H1 (cell line): Measurements from ENCODE around the gene DENND6B. TPM values are rescaled to one million over a fixed set of nuclear protein-coding genes. Genes with fewer than 3 reads are reported as not detected.

Experiments
- CTCF ChIA-PET: fragments of 300-600 bp; sonication (Branson Sonifier 250); formaldehyde crosslinking; loops from one replicate; lab custom pipeline; 2021; ENCODE audit not compliant: partially characterized antibody; lab: Charles Lee
- POLR2A ChIA-PET: fragments of 300-600 bp; sonication (Branson Sonifier 250); formaldehyde crosslinking; loops from one replicate; lab custom pipeline; 2021; ENCODE audit warnings: inconsistent platforms; ENCODE audit not compliant: partially characterized antibody; lab: Charles Lee
- DNase-seq, 2 experiments: peaks; one replicate each; pipeline versions ENCODE4 v3.0.0 to v3.0.0-alpha.2; 2010 to 2022; ENCODE audit warnings: low spot score in 2 of 2, low read depth in 1 of 2, mixed read lengths in 1 of 2
- FAIRE-seq: peaks from 2 replicates; lab custom pipeline; 2011; peaks lifted over from hg19 to GRCh38; lab: Jason Lieb, UNC
- H2AFZ ChIP-seq: 2 replicates; pipeline ENCODE4 v1.8.1; 2012; ENCODE audit warnings: low read length, inconsistent platforms
- H2AK5ac ChIP-seq: 2 replicates; pipeline ENCODE4 v1.6.1; 2013; ENCODE audit warnings: low read depth, low read length
- H2BK120ac ChIP-seq: replicated peaks from 2 replicates; pipeline ENCODE3; 2013; ENCODE audit warnings: low read depth, low read length, inconsistent platforms
- H2BK12ac ChIP-seq: 2 replicates; pipeline ENCODE4 v1.6.1; 2013; ENCODE audit warnings: low read depth, low read length
- H2BK15ac ChIP-seq: 2 replicates; pipeline ENCODE4 v1.6.1; 2013; ENCODE audit warnings: low read length
- H2BK20ac ChIP-seq: 2 replicates; pipeline ENCODE4 v1.6.1; 2013; ENCODE audit warnings: low read length
- H2BK5ac ChIP-seq: 2 replicates; pipeline ENCODE4 v1.6.1; 2013; ENCODE audit warnings: low read depth, low read length
- H3K14ac ChIP-seq: 2 replicates; pipeline ENCODE4 v1.6.1; 2013; ENCODE audit warnings: inconsistent platforms; ENCODE audit not compliant: insufficient read length
- H3K18ac ChIP-seq: 2 replicates; pipeline ENCODE4 v1.6.1; 2013; ENCODE audit warnings: low read length; ENCODE audit errors: extremely low read depth
- H3K23ac ChIP-seq: 2 replicates; pipeline ENCODE4 v1.6.1; 2013; ENCODE audit warnings: inconsistent platforms; ENCODE audit not compliant: insufficient read length
- H3K23me2 ChIP-seq: 2 replicates; pipeline ENCODE4 v1.6.1; 2013; ENCODE audit warnings: low read depth, low read length
- H3K27ac ChIP-seq: 2 replicates; pipeline ENCODE4 v1.6.1; 2011; ENCODE audit warnings: low read depth, low read length, inconsistent platforms
- H3K27me3 ChIP-seq, 4 experiments: replicated peaks in 1 of 4; 1 replicate in 1 of 4; 2 replicates in 3 of 4; pipeline versions ENCODE4 v1.6.1 to v1.8.1; 2011 to 2013; ENCODE audit warnings: low read length in 3 of 4, mild to moderate bottlenecking in 3 of 4, inconsistent platforms in 2 of 4, mixed read lengths in 2 of 4, moderate library complexity in 1 of 4; ENCODE audit not compliant: control insufficient read depth in 3 of 4, insufficient read depth in 3 of 4; ENCODE audit errors: extremely low read depth in 1 of 4
- H3K36me3 ChIP-seq, 4 experiments: 2 replicates each; pipeline versions ENCODE4 v1.6.1 to v1.8.1; 2011 to 2013; ENCODE audit warnings: mild to moderate bottlenecking in 4 of 4, low read length in 3 of 4, moderate library complexity in 2 of 4, control low read depth in 1 of 4, inconsistent platforms in 1 of 4; ENCODE audit not compliant: insufficient read depth in 4 of 4, control insufficient read depth in 2 of 4
- H3K4ac ChIP-seq: replicated peaks from 2 replicates; pipeline ENCODE3; 2013; ENCODE audit warnings: low read length, low read depth, mixed read lengths, inconsistent platforms; ENCODE audit not compliant: insufficient read length
- H3K4me1 ChIP-seq, 4 experiments: replicated peaks in 1 of 4; 1 replicate in 1 of 4; 2 replicates in 3 of 4; pipeline versions ENCODE4 v1.6.1 to v1.8.1; 2011 to 2013; ENCODE audit warnings: low read length in 3 of 4, inconsistent platforms in 2 of 4, mixed read lengths in 1 of 4; ENCODE audit not compliant: insufficient read depth in 4 of 4, control insufficient read depth in 3 of 4
- H3K4me2 ChIP-seq, 2 experiments: 2 replicates each; pipeline versions ENCODE4 v1.6.1 to v1.8.1; 2011 to 2013; ENCODE audit warnings: low read depth in 2 of 2, low read length in 2 of 2, control low read depth in 1 of 2, inconsistent platforms in 1 of 2, mild to moderate bottlenecking in 1 of 2; ENCODE audit not compliant: insufficient read depth in 1 of 2
- H3K4me3 ChIP-seq, 4 experiments: fragments of 200-600, 300-600 bp in 1 of 4; sonication (generic), shearing (Covaris generic), sonication (Bioruptor Twin) in 1 of 4; 2 replicates each; pipeline versions ENCODE4 v1.5.1 to v1.8.1; 2011 to 2016; ENCODE audit warnings: low read length in 4 of 4, low read depth in 3 of 4, control low read depth in 2 of 4, inconsistent platforms in 2 of 4, mild to moderate bottlenecking in 2 of 4, mixed read lengths in 1 of 4, moderate library complexity in 1 of 4; ENCODE audit not compliant: insufficient read depth in 2 of 4; ENCODE audit errors: extremely low read depth in 1 of 4
- H3K56ac ChIP-seq: replicated peaks from 2 replicates; pipeline ENCODE3; 2013; ENCODE audit warnings: low read depth, mild to moderate bottlenecking, mixed read lengths, low read length, inconsistent platforms; ENCODE audit not compliant: insufficient read length
- H3K79me1 ChIP-seq: 2 replicates; pipeline ENCODE4 v1.6.1; 2013; ENCODE audit warnings: low read depth, low read length, control low read depth
- H3K79me2 ChIP-seq, 2 experiments: 2 replicates each; pipeline versions ENCODE4 v1.6.1 to v1.8.1; 2012 to 2013; ENCODE audit warnings: low read length in 2 of 2, mild to moderate bottlenecking in 2 of 2, inconsistent platforms in 1 of 2; ENCODE audit not compliant: insufficient read depth in 2 of 2, control insufficient read depth in 1 of 2
- H3K9ac ChIP-seq, 4 experiments: replicated peaks in 1 of 4; 1 replicate in 1 of 4; 2 replicates in 3 of 4; pipeline versions ENCODE4 v1.6.1 to v1.8.1; 2011 to 2013; ENCODE audit warnings: low read depth in 3 of 4, low read length in 3 of 4, control low read depth in 2 of 4, mild to moderate bottlenecking in 2 of 4, moderate library complexity in 2 of 4, inconsistent platforms in 1 of 4; ENCODE audit errors: extremely low read depth in 1 of 4
- H3K9me3 ChIP-seq, 2 experiments: 2 replicates each; pipeline versions ENCODE4 v1.6.1 to v1.8.1; 2012 to 2013; ENCODE audit warnings: mild to moderate bottlenecking in 2 of 2, moderate library complexity in 2 of 2, control low read depth in 1 of 2, inconsistent platforms in 1 of 2, low read depth in 1 of 2, low read length in 1 of 2, mixed read lengths in 1 of 2; ENCODE audit not compliant: insufficient read depth in 2 of 2
- H4K20me1 ChIP-seq, 2 experiments: replicated peaks in 1 of 2; 2 replicates each; pipeline versions ENCODE3 to v1.8.1; 2011 to 2013; ENCODE audit warnings: inconsistent platforms in 2 of 2, low read length in 2 of 2, mild to moderate bottlenecking in 1 of 2; ENCODE audit not compliant: insufficient read depth in 2 of 2, control insufficient read depth in 1 of 2
- H4K5ac ChIP-seq: 2 replicates; pipeline ENCODE4 v1.6.1; 2013; ENCODE audit warnings: low read length, low read depth, mixed read lengths, inconsistent platforms; ENCODE audit not compliant: insufficient read length
- H4K8ac ChIP-seq: 2 replicates; pipeline ENCODE4 v1.8.0; 2013; ENCODE audit warnings: mild to moderate bottlenecking, moderate library complexity, low read length, inconsistent platforms; ENCODE audit not compliant: insufficient read depth; ENCODE audit errors: extremely low read depth
- H4K91ac ChIP-seq: replicated peaks from 2 replicates; pipeline ENCODE3; 2013; ENCODE audit warnings: low read length, mixed read lengths, inconsistent platforms; ENCODE audit not compliant: insufficient read length
- CHD2 ChIP-seq: IDR thresholded peaks from 2 replicates; pipeline ENCODE4 v1.6.1; 2012; ENCODE audit warnings: low read length, improper control_type of control experiment
- EZH2 ChIP-seq: fragments of 200-600 bp; sonication (generic); IDR thresholded peaks from 2 replicates; pipeline ENCODE4 v1.7.1; 2012; ENCODE audit warnings: low read depth, mild to moderate bottlenecking, moderate library complexity, low read length, inconsistent platforms; ENCODE audit not compliant: severe bottlenecking
- GTF2F1 ChIP-seq: IDR thresholded peaks from 2 replicates; pipeline ENCODE4 v1.6.1; 2012; ENCODE audit warnings: low read depth, low read length, improper control_type of control experiment, borderline replicate concordance
- NANOG ChIP-seq: IDR thresholded peaks from 2 replicates; pipeline ENCODE4 v1.6.1; 2011; ENCODE audit warnings: low read length, low read depth, mild to moderate bottlenecking, inconsistent platforms; ENCODE audit not compliant: insufficient read depth, poor library complexity, severe bottlenecking
- SIN3A ChIP-seq, 2 experiments: IDR thresholded peaks in 1 of 2; conservative IDR thresholded peaks in 1 of 2; 2 replicates each; pipeline ENCODE4 v1.6.1; 2011 to 2012; ENCODE audit warnings: low read length in 2 of 2, improper control_type of control experiment in 1 of 2, low read depth in 1 of 2, mild to moderate bottlenecking in 1 of 2
- SP1 ChIP-seq: IDR thresholded peaks from 2 replicates; pipeline ENCODE4 v1.6.1; 2011; ENCODE audit warnings: low read depth, low read length
- TAF1 ChIP-seq: IDR thresholded peaks from 2 replicates; pipeline ENCODE4 v1.6.1; 2011; ENCODE audit warnings: mild to moderate bottlenecking, low read depth, low read length
- TEAD4 ChIP-seq: IDR thresholded peaks from 2 replicates; pipeline ENCODE4 v1.6.1; 2012; ENCODE audit warnings: low read depth, low read length, inconsistent platforms, mixed read lengths
- WGBS, 2 experiments: shearing (Covaris generic) in 1 of 2; methylation state at CpG; one replicate each; pipeline versions ENCODE4 v1.1.6 to v1.1.7; 2013 to 2015; ENCODE audit warnings: low lambda C conversion rate in 2 of 2, mixed read lengths in 2 of 2, inconsistent platforms in 1 of 2, low coverage in 1 of 2, missing lambda C conversion rate in 1 of 2; ENCODE audit not compliant: insufficient replicate concordance in 2 of 2, insufficient coverage in 1 of 2, insufficient read length in 1 of 2; ENCODE audit errors: extremely low coverage in 1 of 2, missing lambda C conversion rate in 1 of 2; 5-methylcytosine and 5-hydroxymethylcytosine counted together
- polyA plus RNA-seq, 7 experiments: library from polyadenylated mRNA; depleted of rRNA in 3 of 7; stranded (reverse) in 5 of 7; unstranded in 2 of 7; fragments of >200 nt in 5 of 7; fragments of 200-250 nt in 2 of 7; gene quantifications; 1 replicate in 5 of 7; 2 replicates in 1 of 7; 4 replicates in 1 of 7; pipeline versions ENCODE4 v1.2.1 to v1.2.3, GENCODE V29; 2011 to 2013; ENCODE audit warnings: missing spikeins in 2 of 7, mixed read lengths in 2 of 7
- total RNA-seq: library from RNA; stranded (reverse); fragmentation: NEBNext Ultra II Directional; extraction: Animal tissue kit (Norgen Biotek cat#: 25700); gene quantifications from 2 replicates; pipeline ENCODE4 v1.2.1, GENCODE V29; 2021
- TF ChIP-seq, protein P1 (sequence below): IDR thresholded peaks from 2 replicates; pipeline ENCODE4 v1.6.1; 2012; ENCODE audit warnings: inconsistent platforms

Gene DENND6B
- total and polyA plus RNA-seq, 2 of the 8 experiments (the other 6 are each of a cell fraction or from before 2014, with no cell fraction given): 1.1 to 1.9 TPM

DNA sequence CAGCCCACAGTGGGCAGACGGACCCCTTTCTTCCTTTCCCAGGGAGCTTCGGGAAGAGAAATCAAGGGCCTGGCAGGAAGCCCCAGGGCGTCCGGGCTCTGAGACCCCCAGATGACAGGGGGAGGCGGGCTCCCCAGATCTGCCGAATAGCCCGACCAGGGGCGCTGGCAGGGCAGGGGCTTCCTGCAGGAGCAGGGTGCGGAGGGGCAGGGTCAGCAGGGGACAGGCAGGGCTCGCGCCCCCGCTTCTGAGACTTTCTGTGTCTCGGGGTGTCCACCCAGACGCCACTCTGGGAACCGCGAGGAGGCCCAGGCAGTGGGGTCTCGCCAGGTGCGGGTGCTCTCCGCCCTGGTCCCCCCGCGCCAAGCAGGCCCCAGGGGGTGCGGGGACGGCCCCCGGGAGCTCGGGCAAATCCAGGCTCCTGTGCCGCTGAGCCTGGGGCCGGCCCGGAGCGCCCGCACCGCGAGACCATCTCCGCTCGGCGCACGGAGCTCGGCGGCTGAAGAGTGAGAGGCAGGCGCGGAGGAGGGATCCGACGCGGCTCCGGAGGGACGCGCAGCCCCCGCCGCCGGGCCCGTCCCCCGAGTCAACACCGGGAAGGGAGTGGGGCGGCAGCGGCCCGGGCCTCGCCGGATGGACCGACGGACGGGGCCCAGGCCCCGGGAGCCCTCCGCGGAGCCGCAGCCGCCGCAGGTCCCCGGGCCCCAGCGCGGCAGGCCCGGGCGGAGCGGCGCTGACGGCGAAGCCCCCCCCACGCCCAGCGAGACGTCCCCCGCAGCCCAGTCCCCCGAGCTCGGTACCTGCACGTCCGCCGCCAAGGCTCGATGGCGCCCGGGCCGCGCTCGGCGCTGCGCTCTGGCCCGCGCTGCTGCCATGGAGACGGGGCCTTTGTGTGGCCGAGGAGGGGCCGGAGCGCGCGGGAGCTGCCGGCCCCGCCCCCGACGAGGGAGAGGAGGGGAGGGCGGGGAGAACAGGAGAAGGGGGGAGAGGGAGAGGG lies 19.8 kb downstream of the DENND6B start, which contains the start of gene PLXNB2:
Gene PLXNB2 (minus strand): TSS at position 894 of the 997 bp plus-strand sequence. CDS start 17,062 bp downstream, outside the sequence.
- Histone ChIP-seq H3K18ac (peak within 1 kb of the TSS; percentile 87), H3K9me3 (no peaks in the 10 kb centered on the region; a peak in 1 of 4 replicates), H3K56ac (no peak within 1 kb of the TSS), H2BK12ac (peak within 1 kb of the TSS; percentile 68; the same call in 1 of the 2 replicates), H3K27ac (no peak within 1 kb of the TSS; the same call in 1 of the 2 replicates), H3K4ac (peak within 1 kb of the TSS; percentile 69), H3K23me2 (peaks cover 2% of the 10 kb centered on the region; the same call in 1 of the 2 replicates), H3K79me2 (peaks cover 0 to 8% of the 10 kb centered on the region in 2 experiments; a peak in 2 of 4 replicates), H2BK15ac (0 out of 2 replicates have a peak within 1 kb of the TSS, but pooled peaks have one; percentile 61), H2BK5ac (peak within 1 kb of the TSS; percentile 60; the same call in 1 of the 2 replicates), H3K23ac (no peak within 1 kb of the TSS), H4K8ac (peak within 1 kb of the TSS; percentile 90), H3K9ac (peak within 1 kb of the TSS in 3 of 4 experiments; percentile 51 to 66 (median 64); a peak in 5 of 7 replicates), H3K27me3 (no peaks in the 10 kb centered on the region; a peak in 2 of 7 replicates), H3K4me3 (peak within 1 kb of the TSS; percentile 64 to 70 (median 66)), H4K5ac (peak within 1 kb of the TSS; percentile 51), H3K36me3 (no peaks in the 10 kb centered on the region), H2BK20ac (peak within 1 kb of the TSS; percentile 86; the same call in 1 of the 2 replicates), H2AFZ (no peak within 1 kb of the TSS), H2AK5ac (0 out of 2 replicates have a peak within 1 kb of the TSS, but pooled peaks have one; percentile 39), H4K20me1 (peaks cover 4 to 17% of the 10 kb centered on the region in 2 experiments), H3K4me1 (peaks cover 3 to 36% (median 20%) of the 10 kb centered on the region in 4 experiments), H3K4me2 (peak within 1 kb of the TSS; percentile 53 to 80), H4K91ac (peak within 1 kb of the TSS; percentile 89), H3K14ac (no peak within 1 kb of the TSS), H2BK120ac (peak within 1 kb of the TSS; percentile 47), H3K79me1 (peaks cover 1% of the 10 kb centered on the region)
- CTCF ChIA-PET: interaction anchor here (1.0 to 2.9 kb wide), 3 partner anchors 10 to 35 kb away, joined by 3 to 12 read pairs (median 7); no protein-coding TSS in a partner anchor
- POLR2A ChIA-PET: interaction anchor here (0.6 to 2.2 kb wide), 3 partner anchors 13 to 163 kb away, joined by 3 to 16 read pairs (median 5); no protein-coding TSS in a partner anchor
- WGBS, 2 experiments: 6% methylated on average over 29 of the region's 105 CpGs; no CpG with 5 or more reads in 1 of the 2 experiments
- FAIRE-seq (no peak), DNase-seq (peak in 1 of 2 experiments; percentile 78)
- TF ChIP-seq GTF2F1 (no peak), CHD2 (no peak), TAF1 (peak; percentile 66), TEAD4 (no peak), NANOG (no peak), SIN3A (conservative IDR thresholded peaks at IDR 0.05 in 1 of 2, IDR thresholded peaks at IDR 0.05 in 1 of 2; ENCODE audit: low read depth in 1 of 2, low read length in 2 of 2) (no peak; a peak in 1 of 4 replicates), SP1 (no peak), EZH2 (peak; percentile 27)
- TF ChIP-seq, protein P1, sequence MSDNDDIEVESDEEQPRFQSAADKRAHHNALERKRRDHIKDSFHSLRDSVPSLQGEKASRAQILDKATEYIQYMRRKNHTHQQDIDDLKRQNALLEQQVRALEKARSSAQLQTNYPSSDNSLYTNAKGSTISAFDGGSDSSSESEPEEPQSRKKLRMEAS: no peak
